ENCODE measurements around the gene SLC17A7. TPM values are rescaled to one million over a fixed set of nuclear protein-coding genes. Genes with fewer than 3 reads are reported as not detected.

The SLC17A7 gene
- total RNA-seq, 1 donor from 2014 or later, result not detected

DNA sequence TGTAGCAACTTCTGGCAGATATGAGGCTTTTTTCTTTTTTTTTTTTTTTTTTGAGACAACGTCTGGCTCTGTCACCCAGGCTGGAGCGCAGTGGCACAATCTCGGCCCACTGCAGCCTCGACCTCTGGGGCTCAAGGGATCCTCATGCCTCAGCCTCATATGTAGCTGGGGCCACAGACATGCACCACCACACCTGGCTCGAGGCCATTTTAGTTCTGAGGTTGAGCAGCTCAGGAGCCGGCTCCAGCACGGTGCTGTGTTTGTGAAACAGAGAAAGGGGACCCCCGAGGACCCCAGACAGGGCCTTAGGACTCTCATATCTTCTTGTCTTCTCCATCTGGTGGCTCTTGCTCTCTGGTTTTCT, 29.3 kb upstream of the SLC17A7 start:
- Histone ChIP-seq H3K4me3 (ENCODE audit: low read depth, low read length) (no peak overlapping the region), H3K27me3 (ENCODE audit: control insufficient read depth, insufficient read depth, low read length) (no peaks in the 10 kb centered on the region), H3K36me3 (ENCODE audit: control insufficient read depth, insufficient read depth, low read length) (no peaks in the 10 kb centered on the region)
- TF ChIP-seq, protein P1, sequence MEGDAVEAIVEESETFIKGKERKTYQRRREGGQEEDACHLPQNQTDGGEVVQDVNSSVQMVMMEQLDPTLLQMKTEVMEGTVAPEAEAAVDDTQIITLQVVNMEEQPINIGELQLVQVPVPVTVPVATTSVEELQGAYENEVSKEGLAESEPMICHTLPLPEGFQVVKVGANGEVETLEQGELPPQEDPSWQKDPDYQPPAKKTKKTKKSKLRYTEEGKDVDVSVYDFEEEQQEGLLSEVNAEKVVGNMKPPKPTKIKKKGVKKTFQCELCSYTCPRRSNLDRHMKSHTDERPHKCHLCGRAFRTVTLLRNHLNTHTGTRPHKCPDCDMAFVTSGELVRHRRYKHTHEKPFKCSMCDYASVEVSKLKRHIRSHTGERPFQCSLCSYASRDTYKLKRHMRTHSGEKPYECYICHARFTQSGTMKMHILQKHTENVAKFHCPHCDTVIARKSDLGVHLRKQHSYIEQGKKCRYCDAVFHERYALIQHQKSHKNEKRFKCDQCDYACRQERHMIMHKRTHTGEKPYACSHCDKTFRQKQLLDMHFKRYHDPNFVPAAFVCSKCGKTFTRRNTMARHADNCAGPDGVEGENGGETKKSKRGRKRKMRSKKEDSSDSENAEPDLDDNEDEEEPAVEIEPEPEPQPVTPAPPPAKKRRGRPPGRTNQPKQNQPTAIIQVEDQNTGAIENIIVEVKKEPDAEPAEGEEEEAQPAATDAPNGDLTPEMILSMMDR (IDR thresholded peaks at IDR 0.05; ENCODE audit: insufficient read depth, low read length, poor library complexity, severe bottlenecking), result no peak
- DNase-seq (ENCODE audit: low read depth), result no peak

GRCh38 chr19:49469828-49470614, 28.7 kb upstream of the SLC17A7 start:
- TF ChIP-seq, protein P1 (IDR thresholded peaks at IDR 0.05; ENCODE audit: insufficient read depth, low read length, poor library complexity, severe bottlenecking), result no peak
- Histone ChIP-seq H3K4me3 (ENCODE audit: low read depth, low read length) (no peak overlapping the region), H3K36me3 (ENCODE audit: control insufficient read depth, insufficient read depth, low read length) (no peaks in the 10 kb centered on the region), H3K27me3 (ENCODE audit: control insufficient read depth, insufficient read depth, low read length) (no peaks in the 10 kb centered on the region)
- DNase-seq (ENCODE audit: low read depth), result no peak

DNA sequence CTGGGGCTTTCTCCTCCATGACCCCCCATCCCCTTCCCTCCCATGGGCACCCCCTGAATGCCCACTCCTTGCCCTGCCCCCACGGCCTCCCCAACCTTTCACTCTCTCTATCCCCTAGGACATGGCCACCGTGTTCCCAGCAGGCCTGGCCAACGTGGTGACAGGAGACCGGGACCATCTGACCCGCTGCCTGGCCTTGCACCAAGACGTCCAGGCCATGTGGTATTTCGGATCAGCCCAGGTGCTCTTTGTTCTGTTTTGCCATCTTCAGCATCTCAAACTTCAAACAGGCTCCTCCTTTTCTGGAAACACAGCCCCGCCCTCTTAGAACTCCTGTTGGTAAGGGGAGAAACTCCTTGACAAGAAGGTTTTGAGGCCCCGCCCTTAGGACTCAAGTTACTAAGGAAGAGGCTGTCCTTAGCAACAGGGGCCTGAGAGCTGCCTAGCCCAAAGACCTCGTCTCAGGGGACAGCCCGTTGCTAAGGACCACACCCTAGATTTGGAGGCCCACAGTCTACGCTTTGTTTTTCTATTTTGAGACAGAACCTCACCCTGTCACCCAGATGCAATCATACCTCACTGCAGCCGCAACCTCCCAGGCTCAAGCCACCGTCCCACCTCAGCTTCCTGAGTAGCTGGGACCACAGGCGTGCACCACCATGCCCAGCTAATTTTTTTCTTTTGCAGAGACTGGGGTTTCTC, 27.6 kb upstream of the SLC17A7 start:
- TF ChIP-seq, protein P1 (IDR thresholded peaks at IDR 0.05; ENCODE audit: insufficient read depth, low read length, poor library complexity, severe bottlenecking), result no peak
- DNase-seq (ENCODE audit: low read depth), result no peak
- H3K4me3 ChIP-seq (ENCODE audit: low read depth, low read length), result no peak overlapping the region
- H3K36me3 ChIP-seq (ENCODE audit: control insufficient read depth, insufficient read depth, low read length), result no peaks in the 10 kb centered on the region
- no peaks in the 10 kb centered on the region for H3K27me3 ChIP-seq (ENCODE audit: control insufficient read depth, insufficient read depth, low read length)

- Histone ChIP-seq H3K36me3 (ENCODE audit: control insufficient read depth, insufficient read depth, low read length) (no peaks in the 10 kb centered on the region), H3K27me3 (ENCODE audit: control insufficient read depth, insufficient read depth, low read length) (no peaks in the 10 kb centered on the region), H3K4me3 (ENCODE audit: low read depth, low read length) (no peak overlapping the region)
- TF ChIP-seq, protein P1 (IDR thresholded peaks at IDR 0.05; ENCODE audit: insufficient read depth, low read length, poor library complexity, severe bottlenecking), result no peak
- no peak for DNase-seq (ENCODE audit: low read depth)
These were observed 26.9 kb upstream of the SLC17A7 start for GRCh38 chr19:49468199-49468598.

DNA sequence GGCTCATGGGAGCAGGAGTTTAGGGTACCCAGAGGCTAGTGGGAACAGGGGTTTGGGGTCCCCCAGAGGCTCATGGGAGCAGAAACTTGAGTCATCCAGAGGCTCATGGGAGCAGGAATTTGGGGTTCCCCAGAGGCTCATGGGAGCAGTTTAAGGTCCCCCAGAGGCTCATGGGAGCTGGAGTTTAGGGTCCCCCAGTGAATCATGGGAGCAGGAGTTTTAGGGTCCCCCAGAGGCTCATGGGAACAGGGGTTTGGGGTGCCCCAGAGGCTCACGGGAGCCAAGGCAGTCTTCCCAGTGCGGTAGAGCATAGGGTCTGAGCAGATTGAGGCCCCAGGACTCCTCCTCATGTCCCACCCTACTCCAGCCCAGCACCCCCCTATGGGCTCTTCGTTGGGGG, 24.0 kb upstream of the SLC17A7 start:
- H3K36me3 ChIP-seq (ENCODE audit: control insufficient read depth, insufficient read depth, low read length), result no peaks in the 10 kb centered on the region
- no peak for DNase-seq (ENCODE audit: low read depth)
- H3K27me3 ChIP-seq (ENCODE audit: control insufficient read depth, insufficient read depth, low read length), result no peaks in the 10 kb centered on the region
- TF ChIP-seq, protein P1 (IDR thresholded peaks at IDR 0.05; ENCODE audit: insufficient read depth, low read length, poor library complexity, severe bottlenecking), result no peak
- H3K4me3 ChIP-seq (ENCODE audit: low read depth, low read length), result no peak overlapping the region

Measured in kidney epithelial cell (primary cell).